H9 (cell line): ENCODE data around the gene FLNC. TPM values are rescaled to one million over a fixed set of nuclear protein-coding genes. Genes with fewer than 3 reads are reported as not detected.

Experiments used
- DNase-seq: peaks from one replicate; pipeline ENCODE4 v3.0.0-alpha.2; 2017
- H2AFZ ChIP-seq: one replicate; pipeline ENCODE4 v1.6.1; 2013; ENCODE audit warnings: mild to moderate bottlenecking, low read length, control low read depth, moderate library complexity
- H2AK5ac ChIP-seq: 2 replicates; pipeline ENCODE4 v1.6.1; 2013; ENCODE audit warnings: low read length, control low read depth, mixed read lengths; ENCODE audit not compliant: insufficient read length
- H2BK120ac ChIP-seq: one replicate; pipeline ENCODE4 v1.6.1; 2013; ENCODE audit warnings: low read depth, mild to moderate bottlenecking, low read length, control low read depth, inconsistent platforms; ENCODE audit not compliant: poor library complexity, severe bottlenecking
- H2BK12ac ChIP-seq: 2 replicates; pipeline ENCODE4 v1.6.1; 2013; ENCODE audit warnings: low read length, control low read depth, mixed read lengths, low read depth; ENCODE audit not compliant: insufficient read length
- H2BK15ac ChIP-seq: 2 replicates; pipeline ENCODE4 v1.6.1; 2013; ENCODE audit warnings: low read depth, low read length, control low read depth
- H2BK20ac ChIP-seq: one replicate; pipeline ENCODE4 v1.6.1; 2013; ENCODE audit warnings: low read depth, mild to moderate bottlenecking, low read length, control low read depth, inconsistent platforms; ENCODE audit not compliant: poor library complexity, severe bottlenecking
- H2BK5ac ChIP-seq: 2 replicates; pipeline ENCODE4 v1.6.1; 2013; ENCODE audit warnings: low read length, control low read depth, mixed read lengths; ENCODE audit not compliant: insufficient read length
- H3K14ac ChIP-seq: 2 replicates; pipeline ENCODE4 v1.6.1; 2013; ENCODE audit warnings: low read length, control low read depth; ENCODE audit not compliant: insufficient read depth
- H3K18ac ChIP-seq: 2 replicates; pipeline ENCODE4 v1.6.1; 2013; ENCODE audit warnings: low read depth, mild to moderate bottlenecking, mixed read lengths, low read length, control low read depth; ENCODE audit not compliant: insufficient read length
- H3K23ac ChIP-seq: 2 replicates; pipeline ENCODE4 v1.6.1; 2013; ENCODE audit warnings: low read length, control low read depth, mixed read lengths, low read depth; ENCODE audit not compliant: insufficient read length
- H3K23me2 ChIP-seq: 2 replicates; pipeline ENCODE4 v1.6.1; 2013; ENCODE audit warnings: low read depth, mild to moderate bottlenecking, mixed read lengths, low read length, control low read depth; ENCODE audit not compliant: insufficient read length, poor library complexity, severe bottlenecking
- H3K27ac ChIP-seq: 2 replicates; pipeline ENCODE4 v1.5.1; 2013; ENCODE audit warnings: low read length, control low read depth, mixed read lengths, low read depth; ENCODE audit not compliant: insufficient read length
- H3K27me3 ChIP-seq: 2 replicates; pipeline ENCODE4 v1.6.1; 2013; ENCODE audit warnings: low read length, control low read depth, inconsistent platforms; ENCODE audit not compliant: insufficient read depth
- H3K4ac ChIP-seq: 2 replicates; pipeline ENCODE4 v1.6.1; 2013; ENCODE audit warnings: low read depth, mild to moderate bottlenecking, control low read depth, inconsistent platforms, low read length, moderate library complexity
- H3K4me1 ChIP-seq: 2 replicates; pipeline ENCODE4 v1.6.1; 2013; ENCODE audit warnings: low read length, control low read depth, inconsistent platforms; ENCODE audit not compliant: insufficient read depth
- H3K4me2 ChIP-seq: 2 replicates; pipeline ENCODE4 v1.6.1; 2013; ENCODE audit warnings: low read length, control low read depth, mixed read lengths; ENCODE audit not compliant: insufficient read length, insufficient read depth
- H3K56ac ChIP-seq: 2 replicates; pipeline ENCODE4 v1.6.1; 2013; ENCODE audit warnings: low read depth, mild to moderate bottlenecking, mixed read lengths, low read length, control low read depth; ENCODE audit not compliant: insufficient read length
- H3K79me1 ChIP-seq: 2 replicates; pipeline ENCODE4 v1.6.1; 2013; ENCODE audit warnings: low read depth, mild to moderate bottlenecking, moderate library complexity, low read length, control low read depth, inconsistent platforms; ENCODE audit not compliant: insufficient read depth, poor library complexity, severe bottlenecking
- H3K79me2 ChIP-seq: 2 replicates; pipeline ENCODE4 v1.6.1; 2013; ENCODE audit warnings: low read length, control low read depth, inconsistent platforms; ENCODE audit not compliant: insufficient read depth
- H3K9ac ChIP-seq: 2 replicates; pipeline ENCODE4 v1.6.1; 2013; ENCODE audit warnings: low read length, control low read depth, mixed read lengths; ENCODE audit not compliant: insufficient read length; ENCODE audit errors: extremely low read depth
- H3K9me3 ChIP-seq: one replicate; pipeline ENCODE4 v1.6.1; 2013; ENCODE audit warnings: low read depth, low read length, inconsistent platforms; ENCODE audit not compliant: control insufficient read depth
- H3T11ph ChIP-seq: one replicate; pipeline ENCODE4 v1.6.1; 2013; ENCODE audit warnings: mild to moderate bottlenecking, low read length, control low read depth, inconsistent platforms
- H4K20me1 ChIP-seq: one replicate; pipeline ENCODE4 v1.6.1; 2013; ENCODE audit not compliant: control insufficient read depth, insufficient read length, insufficient read depth
- H4K5ac ChIP-seq: 2 replicates; pipeline ENCODE4 v1.6.1; 2013; ENCODE audit warnings: low read depth, mild to moderate bottlenecking, mixed read lengths, low read length, control low read depth; ENCODE audit not compliant: insufficient read length
- H4K8ac ChIP-seq: replicated peaks from 2 replicates; pipeline ENCODE4 v1.6.1; 2013; ENCODE audit warnings: low read length, control low read depth, mixed read lengths, low read depth; ENCODE audit not compliant: insufficient read length
- H4K91ac ChIP-seq: 2 replicates; pipeline ENCODE4 v1.6.1; 2013; ENCODE audit warnings: low read depth, mild to moderate bottlenecking, moderate library complexity, mixed read lengths, low read length, control low read depth; ENCODE audit not compliant: insufficient read length
- H3K27ac Mint-ChIP-seq, 3 experiments: 2 replicates in 2 of 3; 3 replicates in 1 of 3; pipeline ENCODE4 v1.8.0; 2020 to 2021; ENCODE audit warnings: mixed read lengths in 3 of 3, mild to moderate bottlenecking in 1 of 3, moderate library complexity in 1 of 3
- H3K27me3 Mint-ChIP-seq: 2 replicates; pipeline ENCODE4 v1.8.0; 2021; ENCODE audit warnings: low read depth, mild to moderate bottlenecking, moderate library complexity, mixed read lengths
- H3K36me3 Mint-ChIP-seq, 3 experiments: 2 replicates in 2 of 3; 3 replicates in 1 of 3; pipeline ENCODE4 v1.8.0; 2020 to 2021; ENCODE audit warnings: low read depth in 3 of 3, mixed read lengths in 3 of 3; ENCODE audit not compliant: insufficient read depth in 1 of 3
- H3K4me1 Mint-ChIP-seq, 2 experiments: 2 replicates each; pipeline ENCODE4 v1.8.0; 2020; ENCODE audit warnings: mixed read lengths in 2 of 2
- H3K4me3 Mint-ChIP-seq, 2 experiments: 2 replicates in 1 of 2; 3 replicates in 1 of 2; pipeline ENCODE4 v1.8.0; 2020 to 2021; ENCODE audit warnings: mild to moderate bottlenecking in 2 of 2, mixed read lengths in 2 of 2, moderate library complexity in 1 of 2
- H3K9me3 Mint-ChIP-seq, 2 experiments: 2 replicates in 1 of 2; 3 replicates in 1 of 2; pipeline ENCODE4 v1.8.0; 2020; ENCODE audit warnings: mild to moderate bottlenecking in 2 of 2, mixed read lengths in 2 of 2, moderate library complexity in 1 of 2
- CTCF ChIP-seq: fragments of 200-600 bp; sonication (generic); conservative IDR thresholded peaks from 3 replicates; pipeline ENCODE4 v1.8.0; 2021; ENCODE audit warnings: antibody characterized with exemption, mild to moderate bottlenecking
- WGBS: extraction: QIAGEN DNeasy Blood & Tissue Kit; methylation state at CpG from one replicate; pipeline ENCODE4 v1.1.7; 2013; ENCODE audit warnings: missing lambda C conversion rate, low lambda C conversion rate, mixed read lengths; ENCODE audit not compliant: insufficient read length; ENCODE audit errors: extremely low coverage; 5-methylcytosine and 5-hydroxymethylcytosine counted together
- total RNA-seq: library from RNA; stranded (reverse); gene quantifications from 2 replicates; pipeline ENCODE4 v1.2.1, GENCODE V29; 2021

FLNC gene
- total RNA-seq, 1 experiment from 2014 or later = 12.2 TPM

- Histone ChIP-seq H3K4me1 (no peaks in the 10 kb centered on the region), H3K27me3 (no peaks in the 10 kb centered on the region), H3K27ac (no peak overlapping the region), H2BK20ac (no peak overlapping the region), H2AK5ac (no peak overlapping the region), H3K56ac (no peak overlapping the region), H3K4ac (no peak overlapping the region), H3K4me2 (no peak overlapping the region), H2BK12ac (no peak overlapping the region), H2BK15ac (no peak overlapping the region), H3K14ac (no peak overlapping the region; the same call in 1 of the 2 replicates), H3K18ac (no peak overlapping the region), H4K5ac (no peak overlapping the region), H4K91ac (no peak overlapping the region), H3K79me1 (no peaks in the 10 kb centered on the region), H3K23me2 (peaks cover 9% of the 10 kb centered on the region), H3T11ph (no peak overlapping the region), H3K9ac (no peak overlapping the region), H2BK120ac (no peak overlapping the region), H4K8ac (no peak overlapping the region), H3K23ac (no peak overlapping the region), H2AFZ (no peak overlapping the region), H4K20me1 (no peaks in the 10 kb centered on the region), H3K79me2 (no peaks in the 10 kb centered on the region), H3K9me3 (no peaks in the 10 kb centered on the region), H2BK5ac (no peak overlapping the region)
- Mint-ChIP-seq H3K36me3 (peaks cover 2 to 5% (median 3%) of the 10 kb centered on the region in 3 experiments), H3K27ac (no peak overlapping the region; a peak in 1 of 7 replicates), H3K4me3 (no peak overlapping the region), H3K27me3 (peaks cover 11% of the 10 kb centered on the region), H3K9me3 (peaks cover 2% of the 10 kb centered on the region in 2 experiments), H3K4me1 (peaks cover 3 to 5% of the 10 kb centered on the region in 2 experiments; a peak in 2 of 4 replicates)
- WGBS = no CpG with 5 or more reads among the region's 23 CpGs
- no peak for DNase-seq
- TF ChIP-seq CTCF = no peak
Observed at GRCh38 chr7:128893251-128894100, 63.3 kb downstream of the FLNC start.
